GM12878 (cell line): ENCODE results near the gene PASK. TPM values are rescaled to one million over a fixed set of nuclear protein-coding genes. Genes with fewer than 3 reads are reported as not detected.
"Not testable (repeated sequence)": the region's sequence is repeated elsewhere in the genome, so short reads cannot be mapped to it uniquely, and the experiment has no call there.

Source experiments
- ATAC-seq: fragments of 200-7000 bp; cut with Tn5 transposase; 3 replicates; pipeline ENCODE4 v1.9.1; 2020; ENCODE audit warnings: mild to moderate bottlenecking, moderate library complexity
- BruUV-seq: library from RNA; stranded (reverse); fragments of 400-500 nt; replicated peaks from 2 replicates; lab custom pipeline; 2021; lab: Mats Ljungman, UMichigan
- CTCF ChIA-PET: fragments of 300-600 bp; sonication (Branson Sonifier 250); formaldehyde crosslinking; extraction: SDS; loops from one replicate; lab custom pipeline; 2021; ENCODE audit warnings: inconsistent platforms; lab: Yijun Ruan, JAX
- POLR2A ChIA-PET: fragments of 350-600 bp; formaldehyde crosslinking; extraction: SDS; loops from one replicate; lab custom pipeline; 2021; ENCODE audit warnings: inconsistent platforms; lab: Charles Lee
- RAD21 ChIA-PET: fragments of 300-600 bp; sonication (Branson Sonifier 250); formaldehyde crosslinking; loops from one replicate; lab custom pipeline; 2023; ENCODE audit warnings: antibody characterized with exemption; ENCODE audit not compliant: unreplicated experiment; lab: Charles Lee
- SMC1A ChIA-PET: fragments of 300-600 bp; sonication (Branson Sonifier 250); formaldehyde crosslinking; loops from one replicate; lab custom pipeline; 2023; ENCODE audit not compliant: unreplicated experiment, uncharacterized antibody; lab: Charles Lee
- DNase-seq: peaks from one replicate; pipeline ENCODE4 v3.0.0-alpha.2; 2011; ENCODE audit warnings: low read depth, low spot score
- FAIRE-seq: peaks from 3 replicates; lab custom pipeline; 2011; peaks lifted over from hg19 to GRCh38; lab: Jason Lieb, UNC
- H2AFZ ChIP-seq: 2 replicates; pipeline ENCODE4 v1.6.0; 2011; ENCODE audit warnings: low read depth, low read length, control low read depth; ENCODE audit not compliant: control insufficient read depth
- H3K27ac ChIP-seq: 2 replicates; pipeline ENCODE4 v1.5.1; 2011; ENCODE audit warnings: control low read depth; ENCODE audit not compliant: control insufficient read depth, insufficient read depth
- H3K27me3 ChIP-seq, 2 experiments: replicated peaks in 1 of 2; 2 replicates each; pipeline versions ENCODE4 v1.6.0 to v1.6.1; 2011; ENCODE audit warnings: low read length in 1 of 2; ENCODE audit not compliant: control insufficient read depth in 2 of 2, insufficient read depth in 2 of 2
- H3K36me3 ChIP-seq, 2 experiments: 2 replicates each; pipeline ENCODE4 v1.5.1; 2011; ENCODE audit warnings: low read length in 1 of 2; ENCODE audit not compliant: control insufficient read depth in 2 of 2, insufficient read depth in 2 of 2
- H3K4me1 ChIP-seq: 2 replicates; pipeline ENCODE4 v1.6.1; 2011; ENCODE audit warnings: mild to moderate bottlenecking, low read length, moderate library complexity, mixed read lengths; ENCODE audit not compliant: control insufficient read depth, insufficient read depth
- H3K4me2 ChIP-seq: 2 replicates; pipeline ENCODE4 v1.6.0; 2011; ENCODE audit warnings: control low read depth; ENCODE audit not compliant: control insufficient read depth, insufficient read depth
- H3K4me3 ChIP-seq: fragments of 200-600 bp; sonication (generic); 2 replicates; pipeline ENCODE4 v1.5.1; 2016
- H3K79me2 ChIP-seq: 2 replicates; pipeline ENCODE4 v1.6.0; 2011; ENCODE audit warnings: low read length; ENCODE audit not compliant: control insufficient read depth, insufficient read depth
- H3K9ac ChIP-seq: 2 replicates; pipeline ENCODE4 v1.8.0; 2011; ENCODE audit warnings: low read length, control low read depth, mixed read lengths; ENCODE audit not compliant: control insufficient read depth, insufficient read depth
- H3K9me3 ChIP-seq: replicated peaks from 3 replicates; pipeline ENCODE4 v1.5.1; 2011; ENCODE audit warnings: mild to moderate bottlenecking, low read length; ENCODE audit not compliant: control insufficient read depth, insufficient read depth
- H4K20me1 ChIP-seq: 2 replicates; pipeline ENCODE4 v1.6.0; 2011; ENCODE audit not compliant: control insufficient read depth, insufficient read depth
- CUX1 ChIP-seq: IDR thresholded peaks from 2 replicates; pipeline ENCODE4 v1.6.1; 2012; ENCODE audit warnings: improper control_type of control experiment, low read depth, low read length; ENCODE audit not compliant: insufficient replicate concordance
- NFIC ChIP-seq: IDR thresholded peaks from 2 replicates; pipeline ENCODE4 v1.6.1; 2012; ENCODE audit warnings: low read depth, mild to moderate bottlenecking, inconsistent platforms, low read length, moderate library complexity
- POLR2AphosphoS2 ChIP-seq: IDR thresholded peaks from 2 replicates; pipeline ENCODE4 v1.6.1; 2011; ENCODE audit warnings: low read depth, mild to moderate bottlenecking, low read length, improper control_type of control experiment, moderate library complexity
- WGBS: methylation state at CpG from one replicate; pipeline ENCODE4 v1.1.6; 2016; ENCODE audit warnings: low lambda C conversion rate; ENCODE audit not compliant: insufficient replicate concordance, insufficient coverage; ENCODE audit errors: missing lambda C conversion rate; 5-methylcytosine and 5-hydroxymethylcytosine counted together
- in situ Hi-C: fragments of 300-500 bp; cut with MboI; formaldehyde crosslinking; loops from 9 replicates; pipeline ENCODE4 v1.14.3; 2018; ENCODE audit warnings: mixed read lengths
- intact Hi-C: fragments of 100-400 bp; cut with micrococcal nuclease; formaldehyde crosslinking; loops from one replicate; pipeline ENCODE4 v1.14.2; 2022; ENCODE audit not compliant: unreplicated experiment
- polyA plus RNA-seq, 11 experiments: library from polyadenylated mRNA; depleted of rRNA in 4 of 11; unstranded in 6 of 11; stranded (reverse) in 5 of 11; fragments of >200 nt; fragmentation: Nextera tagmentation in 4 of 11; fragmentation: Illumina TruSeq in 1 of 11; extraction: Ambion mirVana in 4 of 11; extraction: Trizol in 1 of 11; gene quantifications; 1 replicate in 1 of 11; 2 replicates in 10 of 11; pipeline versions ENCODE4 v1.2.1 to v1.2.3, GENCODE V29; 2011 to 2016; ENCODE audit warnings: inconsistent platforms in 2 of 11, missing spikeins in 2 of 11, low read depth in 1 of 11
- total RNA-seq, 4 experiments: library from RNA; depleted of rRNA in 3 of 4; stranded (reverse); fragments of >200 nt in 3 of 4; fragmentation: Illumina TruSeq in 1 of 4; extraction: Trizol in 1 of 4; gene quantifications; 2 replicates each; pipeline versions ENCODE4 v1.2.1 to v1.2.3, GENCODE V29; 2013 to 2021

PASK gene
- total and polyA plus RNA-seq, 10 of the 15 experiments (the other 5 are each of a cell fraction or from before 2014, with no cell fraction given), result 9.6 to 62.2 (median 28.5) TPM

DNA sequence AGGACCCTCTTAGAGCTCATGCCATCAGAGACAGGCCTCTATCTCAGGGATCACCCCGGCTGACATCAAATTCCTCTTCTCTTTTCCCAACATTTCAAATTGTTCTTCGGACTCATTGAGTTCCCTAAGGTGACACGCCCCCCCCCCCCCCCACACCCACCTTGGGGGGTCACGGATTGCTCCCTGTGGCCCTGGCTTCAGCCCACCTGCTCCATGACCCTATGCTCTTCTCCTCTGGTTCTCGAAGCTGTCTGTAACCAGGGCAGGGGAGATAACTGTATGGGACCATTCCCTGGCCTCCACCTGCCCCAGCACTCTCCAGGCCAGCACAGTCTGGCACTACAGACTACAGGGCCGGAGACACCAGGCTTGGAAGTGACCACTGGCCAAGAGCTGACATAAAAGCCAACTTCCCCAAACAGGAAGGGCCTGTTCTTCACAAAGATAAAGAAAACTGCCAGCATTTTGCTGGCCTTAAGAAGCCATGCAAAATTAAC is 54.3 kb downstream of the PASK start (continued):
- no peak for TF ChIP-seq CUX1

- Histone ChIP-seq H3K9ac (no peak overlapping the region), H3K36me3 (peaks cover 22 to 41% of the 10 kb centered on the region in 2 experiments), H2AFZ (no peak overlapping the region), H4K20me1 (no peaks in the 10 kb centered on the region), H3K27me3 (no peaks in the 10 kb centered on the region), H3K9me3 (no peaks in the 10 kb centered on the region), H3K4me2 (no peak overlapping the region)
- BruUV-seq, result no TSS peak
- ATAC-seq, result no peak
- intact Hi-C loops, result no loop called here
- FAIRE-seq, result no peak
- no peak for TF ChIP-seq NFIC
- TF ChIP-seq POLR2AphosphoS2, result no peak
- TF ChIP-seq, all 136 proteins: peak for 0
- ChIA-PET SMC1A (interaction anchor here (1.5 to 3.1 kb wide), 3 partner anchors 9 to 54 kb away, joined by 4 to 13 read pairs (median 5); no protein-coding TSS in a partner anchor), POLR2A (interaction anchor here (1.1 to 1.2 kb wide), 2 partner anchors 8 to 55 kb away, joined by 3 to 5 read pairs; partner anchors contain the start of gene PASK), RAD21 (interaction anchor here (1.1 kb wide), 1 partner anchor 18 kb away, joined by 3 read pairs; no protein-coding TSS in a partner anchor), CTCF (interaction anchor here (2.6 kb wide), 1 partner anchor 15 kb away, joined by 9 read pairs; no protein-coding TSS in a partner anchor)
- in situ Hi-C loops, result no loop called here
- Histone ChIP-seq H3K4me3 (no peak overlapping the region), H3K4me1 (peaks cover 30% of the 10 kb centered on the region), H3K27ac (no peak overlapping the region), H3K79me2 (peaks cover 46% of the 10 kb centered on the region)
- WGBS, result 98% methylated on average over 7 of the region's 7 CpGs
- DNase-seq, result no peak
Measured at GRCh38 chr2:241094172-241094571, 55.1 kb downstream of the PASK start.

DNA sequence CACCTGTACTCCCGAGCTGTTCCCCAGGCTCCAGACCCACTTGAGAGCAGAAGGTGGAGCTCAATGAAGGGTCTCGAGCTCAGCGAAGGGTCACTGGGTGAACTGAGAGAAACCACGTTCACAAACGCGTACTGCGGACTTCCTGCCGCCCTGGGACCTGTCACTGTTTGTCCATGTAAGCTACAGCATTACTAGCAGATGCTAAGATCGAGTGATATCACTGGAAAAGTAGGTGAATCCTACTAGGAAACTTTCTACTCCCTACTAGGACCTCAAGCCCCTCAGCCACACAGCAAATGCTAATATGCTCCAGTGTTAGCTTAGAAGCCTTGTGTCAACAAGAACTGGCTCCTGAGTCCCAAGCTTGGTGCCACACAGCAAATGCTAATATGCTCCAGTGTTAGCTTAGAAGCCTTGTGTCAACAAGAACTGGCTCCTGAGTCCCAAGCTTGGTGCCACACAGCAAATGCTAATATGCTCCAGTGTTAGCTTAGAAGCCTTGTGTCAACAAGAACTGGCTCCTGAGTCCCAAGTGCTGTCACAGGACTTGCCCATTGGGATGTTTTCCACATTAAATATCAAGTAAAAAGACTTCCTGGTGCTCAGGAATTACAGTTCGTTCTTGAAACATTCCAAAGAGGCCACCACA is 56.0 kb downstream of the PASK start:
- H3K4me2 ChIP-seq, H3K27me3 ChIP-seq, BruUV-seq, H3K9me3 ChIP-seq, H4K20me1 ChIP-seq, ATAC-seq, in situ Hi-C loops, intact Hi-C loops, H3K9ac ChIP-seq, H3K27ac ChIP-seq, H2AFZ ChIP-seq, DNase-seq, FAIRE-seq, H3K4me3 ChIP-seq: not testable (repeated sequence)
- peaks cover 25 to 45% of the 10 kb centered on the region in 2 experiments for H3K36me3 ChIP-seq
- ChIA-PET POLR2A (interaction anchor here (1.1 kb wide), 2 partner anchors 8 to 56 kb away, joined by 3 read pairs; partner anchors contain the start of gene MTERF4), CTCF (interaction anchor here (1.1 to 2.6 kb wide), 2 partner anchors 15 to 282 kb away, joined by 3 to 9 read pairs; no protein-coding TSS in a partner anchor), RAD21 (interaction anchor here (0.8 to 1.1 kb wide), 2 partner anchors 15 to 34 kb away, joined by 3 read pairs; no protein-coding TSS in a partner anchor), SMC1A (interaction anchor here (0.5 to 1.5 kb wide), 3 partner anchors 15 to 221 kb away, joined by 3 to 5 read pairs (median 3); no protein-coding TSS in a partner anchor)
- WGBS, result 94% methylated on average over 10 of the region's 10 CpGs
- peaks cover 31% of the 10 kb centered on the region for H3K4me1 ChIP-seq
- peaks cover 38% of the 10 kb centered on the region for H3K79me2 ChIP-seq
